Measurements from ENCODE around the gene UPF2.

DNA sequence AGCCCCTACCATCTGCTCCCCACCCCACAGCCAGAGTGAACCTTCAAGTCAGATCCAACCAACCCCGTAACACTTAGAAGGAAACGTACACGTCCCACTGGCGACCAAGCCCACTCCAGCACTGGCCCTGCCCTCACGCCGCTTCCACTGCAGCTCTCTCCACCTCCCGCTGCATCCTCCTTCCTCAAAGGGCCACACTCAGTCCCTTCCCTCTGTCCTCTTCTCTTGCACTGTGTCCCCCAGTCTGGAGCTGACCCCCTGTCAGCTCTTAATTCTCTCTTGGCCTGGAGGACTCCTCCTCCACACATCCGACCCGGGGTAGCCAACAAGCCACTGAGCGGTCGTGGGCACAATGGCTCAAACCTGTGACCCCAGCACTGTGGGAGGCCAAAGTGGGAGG, 133.6 kb downstream of the UPF2 start:
- TF ChIP-seq, protein P1, sequence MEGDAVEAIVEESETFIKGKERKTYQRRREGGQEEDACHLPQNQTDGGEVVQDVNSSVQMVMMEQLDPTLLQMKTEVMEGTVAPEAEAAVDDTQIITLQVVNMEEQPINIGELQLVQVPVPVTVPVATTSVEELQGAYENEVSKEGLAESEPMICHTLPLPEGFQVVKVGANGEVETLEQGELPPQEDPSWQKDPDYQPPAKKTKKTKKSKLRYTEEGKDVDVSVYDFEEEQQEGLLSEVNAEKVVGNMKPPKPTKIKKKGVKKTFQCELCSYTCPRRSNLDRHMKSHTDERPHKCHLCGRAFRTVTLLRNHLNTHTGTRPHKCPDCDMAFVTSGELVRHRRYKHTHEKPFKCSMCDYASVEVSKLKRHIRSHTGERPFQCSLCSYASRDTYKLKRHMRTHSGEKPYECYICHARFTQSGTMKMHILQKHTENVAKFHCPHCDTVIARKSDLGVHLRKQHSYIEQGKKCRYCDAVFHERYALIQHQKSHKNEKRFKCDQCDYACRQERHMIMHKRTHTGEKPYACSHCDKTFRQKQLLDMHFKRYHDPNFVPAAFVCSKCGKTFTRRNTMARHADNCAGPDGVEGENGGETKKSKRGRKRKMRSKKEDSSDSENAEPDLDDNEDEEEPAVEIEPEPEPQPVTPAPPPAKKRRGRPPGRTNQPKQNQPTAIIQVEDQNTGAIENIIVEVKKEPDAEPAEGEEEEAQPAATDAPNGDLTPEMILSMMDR (IDR thresholded peaks at IDR 0.05): no peak
- TF ChIP-seq POLR2A (IDR thresholded peaks at IDR 0.05): no peak

All from thyroid gland (tissue), 4 donors.